Measurements from ENCODE around the gene GRPEL1.
"Not testable (repeated sequence)": the region's sequence is repeated elsewhere in the genome, so short reads cannot be mapped to it uniquely, and the experiment has no call there.

The GRPEL1 gene

DNA sequence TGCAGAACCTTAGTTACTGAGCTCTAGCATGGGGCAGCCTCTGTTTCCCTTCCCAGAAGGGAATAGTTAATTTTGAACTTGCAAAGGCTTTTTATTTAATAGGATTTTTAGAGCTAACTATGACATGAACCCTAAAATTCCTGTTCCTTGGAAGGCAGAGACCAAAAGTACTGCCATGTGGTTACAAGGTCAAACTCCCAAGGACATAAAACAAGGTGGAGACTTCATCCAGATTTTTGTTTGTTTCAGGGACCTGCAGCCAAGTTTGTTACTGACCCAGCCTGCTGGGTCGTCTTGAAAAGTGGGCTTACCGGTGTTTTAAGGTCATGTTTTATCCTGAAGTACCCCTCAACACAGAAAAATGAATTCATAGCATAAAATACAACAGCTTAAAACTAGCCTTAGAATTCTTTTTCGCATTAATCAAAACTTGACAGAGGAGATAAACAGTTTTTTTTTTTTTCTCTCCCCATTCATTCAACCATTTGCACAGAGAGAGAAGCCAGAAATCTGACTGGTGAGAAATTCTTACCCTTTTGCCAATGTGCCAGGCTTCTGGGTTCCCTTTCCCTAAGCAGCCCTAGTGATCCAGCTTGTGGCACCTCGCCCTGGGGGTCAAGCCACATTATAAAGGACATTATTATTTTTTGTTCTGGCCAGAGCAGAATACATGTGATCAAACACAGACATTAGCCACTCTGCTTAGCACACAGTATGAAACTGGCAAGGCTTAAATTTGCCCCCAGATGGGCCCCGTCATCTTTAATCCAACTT, 21.5 kb upstream of the GRPEL1 start:
- DNase-seq = no peak

DNA sequence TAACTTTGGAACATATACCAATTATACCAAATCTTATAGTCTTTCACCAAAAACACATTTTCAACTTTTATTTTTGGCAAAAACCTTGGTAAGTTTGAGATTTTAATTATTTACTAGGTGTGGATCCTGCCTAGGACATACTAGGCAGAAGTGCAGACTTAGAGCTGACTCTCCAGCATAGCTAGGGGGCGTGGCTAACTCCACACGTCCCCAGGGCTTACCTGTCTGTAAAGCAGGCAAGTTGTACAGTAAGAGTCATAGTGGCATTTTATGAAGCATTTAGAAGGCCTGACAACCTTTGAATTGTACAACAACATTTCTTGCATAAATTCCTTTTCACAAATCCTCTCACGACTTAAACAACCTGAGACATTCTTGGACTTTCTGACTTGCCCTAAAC, 19.2 kb upstream of the GRPEL1 start:
- no peak for DNase-seq

DNA sequence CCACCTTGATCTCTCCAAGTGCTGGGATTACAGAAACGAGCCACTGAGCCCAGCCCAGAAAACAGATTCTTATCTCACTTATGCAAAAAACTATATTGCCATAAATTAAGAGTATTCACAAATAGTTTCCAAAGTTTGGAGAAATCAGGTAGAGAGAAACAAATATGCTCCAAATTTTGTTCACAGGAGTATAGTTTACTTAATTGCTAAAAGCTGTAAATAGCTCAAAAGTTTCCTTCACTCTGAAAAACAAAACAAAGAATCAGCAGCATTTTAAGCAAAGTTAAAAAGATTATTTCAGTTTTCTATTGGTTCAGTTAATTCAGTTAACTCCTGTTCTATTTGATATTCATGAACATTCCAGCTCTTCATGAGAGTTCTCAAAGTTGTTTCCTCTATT, 18.5 kb upstream of the GRPEL1 start:
- no peak for DNase-seq

DNA sequence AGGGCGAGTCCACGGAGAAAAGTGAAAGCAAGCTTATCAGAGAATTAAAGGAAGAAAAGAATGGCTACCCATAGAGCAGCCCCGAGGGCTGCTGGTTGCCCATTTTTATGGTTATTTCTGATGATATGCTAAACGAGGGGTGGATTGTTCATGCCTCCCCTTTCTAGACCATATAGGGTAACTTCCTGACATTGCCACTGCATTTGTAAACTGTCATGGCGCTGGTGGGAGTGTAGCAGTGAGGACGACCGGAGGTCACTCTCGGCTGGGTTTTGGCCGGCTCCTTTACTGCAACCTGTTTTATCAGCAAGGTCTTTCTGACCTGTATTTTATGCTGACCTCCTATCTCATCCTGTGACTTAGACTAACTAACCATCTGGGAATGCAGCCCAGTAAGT, 16.7 kb upstream of the GRPEL1 start:
- not testable (repeated sequence) for DNase-seq

DNA sequence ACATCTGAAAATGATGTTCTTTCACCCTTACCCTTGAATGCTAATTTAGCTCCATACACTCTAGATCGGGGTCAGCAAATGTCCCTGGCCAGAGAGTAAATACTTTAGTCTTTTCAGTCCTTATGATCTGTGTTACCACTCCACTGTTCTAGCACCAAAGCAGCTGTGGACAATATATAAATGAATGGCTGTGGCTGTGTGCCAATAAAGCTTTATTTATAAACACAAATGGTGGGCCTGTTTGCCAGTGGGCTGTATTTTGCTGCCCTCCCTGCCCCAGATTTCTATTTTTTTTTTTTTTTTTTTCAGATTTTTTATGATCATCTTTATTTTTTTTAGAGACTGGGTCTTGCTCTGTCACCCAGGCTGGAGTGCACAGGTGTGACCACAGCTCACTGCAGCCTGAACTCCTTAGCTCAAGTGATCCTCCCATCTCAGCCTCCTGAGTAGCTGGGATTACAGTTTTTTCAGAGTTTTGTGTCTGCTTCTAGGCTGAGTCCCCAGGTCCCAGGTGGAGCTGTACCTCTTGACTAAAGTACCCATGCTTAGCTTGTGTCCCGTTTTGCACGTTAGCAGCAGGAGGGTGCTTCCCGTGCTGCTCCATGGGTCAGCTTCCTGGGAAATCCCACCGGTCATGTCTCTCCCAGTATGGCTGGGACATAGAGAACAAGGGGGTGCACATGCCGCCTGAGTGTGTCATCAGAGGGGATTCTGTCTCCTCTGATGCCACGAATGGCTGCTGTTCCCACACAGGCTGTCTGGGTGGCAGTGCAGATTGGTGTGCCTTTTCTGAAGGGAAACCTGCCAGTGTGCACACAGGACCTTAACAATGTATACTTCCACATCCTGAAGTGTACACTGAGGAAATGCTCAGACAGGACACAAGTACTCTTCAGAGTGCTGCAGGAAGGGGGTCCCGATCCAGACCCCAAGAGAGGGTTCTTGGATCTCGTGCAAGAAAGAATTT, 16.0 kb upstream of the GRPEL1 start:
- DNase-seq = no peak

DNA sequence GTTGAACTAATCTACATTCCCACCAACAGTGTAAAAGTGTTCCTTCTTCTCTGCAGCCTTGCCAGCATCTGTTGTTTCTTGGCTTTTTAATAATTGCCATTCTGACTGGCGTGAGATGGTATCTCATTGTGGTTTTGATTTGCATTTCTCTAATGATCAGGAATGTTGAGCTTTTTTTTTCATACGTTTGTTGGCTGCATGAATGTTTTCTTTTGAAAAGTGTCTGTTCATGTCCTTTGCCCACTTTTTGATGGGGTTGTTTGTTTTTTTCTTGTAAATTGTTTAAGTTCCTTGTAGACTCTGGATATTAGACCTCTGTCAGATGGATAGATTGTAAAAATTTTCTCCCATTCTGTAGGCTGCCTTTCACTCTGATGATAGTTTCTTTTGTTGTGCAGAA, 12.0 kb upstream of the GRPEL1 start:
- DNase-seq = not testable (repeated sequence)

DNA sequence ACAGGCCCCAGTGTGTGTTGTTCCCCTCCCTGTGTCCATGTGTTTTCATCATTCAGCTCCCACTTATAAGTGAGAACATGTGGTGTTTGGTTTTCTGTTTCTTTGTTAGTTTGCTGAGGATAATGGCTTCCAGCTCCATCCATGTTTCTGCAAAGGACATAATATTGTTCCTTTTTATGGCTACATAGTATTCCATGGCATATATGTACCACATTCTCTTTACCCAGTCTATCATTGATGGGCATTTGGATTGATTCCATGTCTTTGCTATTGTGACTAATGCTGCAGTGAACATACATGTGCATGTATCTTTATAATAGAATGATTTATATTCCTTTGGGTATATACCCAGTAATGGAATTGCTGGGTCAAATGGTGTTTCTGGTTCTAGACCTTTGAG, 11.6 kb upstream of the GRPEL1 start:
- not testable (repeated sequence) for DNase-seq

DNA sequence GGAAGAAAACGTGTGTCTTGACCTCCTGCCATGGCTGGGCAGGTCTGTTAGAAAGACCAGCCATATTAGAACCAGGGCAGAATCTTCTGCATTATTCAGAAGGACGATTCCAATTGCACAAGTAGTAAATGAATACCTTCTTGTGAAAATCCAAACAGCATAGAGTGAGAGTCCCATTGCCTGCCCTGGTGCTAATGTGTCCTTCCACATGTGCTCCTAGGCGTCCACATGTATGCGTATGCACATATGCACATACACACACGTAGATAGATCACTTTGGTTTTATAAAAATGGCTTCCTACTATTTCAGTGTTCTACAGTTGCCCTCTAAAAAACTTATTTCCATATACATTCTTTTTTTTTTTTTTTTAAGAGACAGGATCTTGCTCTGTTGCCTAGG, 10.2 kb upstream of the GRPEL1 start:
- no peak for DNase-seq

DNA sequence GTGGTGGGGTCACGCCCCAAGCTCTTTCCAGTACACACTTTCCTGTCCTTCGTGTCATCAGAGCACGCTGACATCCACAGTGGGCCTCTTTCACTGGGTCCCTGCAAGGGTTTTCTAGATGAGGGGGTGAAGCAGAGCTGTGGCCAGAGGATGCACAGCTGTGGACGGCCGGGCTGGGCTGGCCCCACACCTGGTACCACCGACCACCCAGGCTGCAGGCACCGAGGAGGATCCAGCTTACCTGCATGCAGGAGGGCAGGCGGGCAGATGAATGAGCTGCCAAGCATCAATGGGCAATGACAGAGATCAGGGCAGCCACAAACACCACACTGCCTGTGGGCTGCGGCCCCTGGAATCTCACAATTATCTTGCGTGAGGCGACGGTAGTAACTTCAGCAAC, 9.5 kb upstream of the GRPEL1 start:
- DNase-seq = no peak

DNA sequence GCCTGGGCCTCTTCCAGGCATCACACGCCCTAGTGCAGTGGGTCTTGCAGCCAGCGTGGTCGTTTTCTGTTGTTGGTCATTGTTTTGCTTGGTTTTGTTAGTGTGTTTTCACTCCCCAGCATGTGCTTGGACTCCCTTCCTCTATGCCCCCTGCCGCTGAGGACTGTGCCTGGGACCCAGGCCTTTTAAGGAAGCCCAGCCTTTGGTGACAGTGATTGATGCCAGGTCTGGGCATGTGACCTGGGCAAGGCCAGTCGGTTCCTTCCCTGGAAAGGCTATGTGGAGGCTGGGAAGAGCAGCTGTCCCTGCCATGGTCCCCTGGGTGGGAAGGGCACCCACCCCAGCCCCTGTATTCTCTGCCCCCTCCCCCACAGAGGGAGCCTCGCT, 8.8 kb upstream of the GRPEL1 start:
- no peak for DNase-seq

DNA sequence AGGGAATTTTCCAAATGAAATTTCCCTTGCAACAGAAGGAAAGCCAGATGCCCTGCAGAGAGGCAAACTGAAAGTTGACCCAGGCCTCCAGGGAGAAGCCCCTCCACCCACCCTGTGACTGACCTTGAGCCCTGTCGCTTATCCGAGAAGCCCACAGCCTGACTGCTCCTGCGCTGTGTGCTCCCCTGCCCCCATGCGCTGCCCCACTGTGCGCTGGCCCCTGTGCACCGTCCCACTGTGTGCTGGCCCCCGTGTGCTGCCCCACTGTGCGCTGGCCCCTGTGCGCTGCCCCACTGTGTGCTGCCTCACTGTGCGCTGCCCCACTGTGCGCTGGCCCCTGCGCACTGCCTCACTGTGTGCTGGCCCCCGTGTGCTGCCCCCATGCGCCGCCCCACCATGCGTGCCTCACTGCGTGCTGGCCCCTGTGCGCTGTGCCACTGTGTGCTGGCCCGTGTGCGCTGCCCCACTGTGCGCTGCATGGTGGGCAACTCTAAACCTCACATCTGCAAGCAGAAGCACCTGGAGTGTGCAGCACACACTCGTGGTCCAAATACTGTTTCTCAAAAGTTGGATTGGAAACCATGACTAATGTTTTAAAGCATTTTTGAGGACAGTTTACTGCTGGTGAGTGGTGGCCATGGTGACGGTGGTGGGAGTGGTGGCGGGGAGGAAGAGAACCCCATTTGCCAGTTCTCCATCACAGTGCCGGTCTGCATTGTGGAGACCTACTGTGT, 8.3 kb upstream of the GRPEL1 start:
- DNase-seq = no peak

DNA sequence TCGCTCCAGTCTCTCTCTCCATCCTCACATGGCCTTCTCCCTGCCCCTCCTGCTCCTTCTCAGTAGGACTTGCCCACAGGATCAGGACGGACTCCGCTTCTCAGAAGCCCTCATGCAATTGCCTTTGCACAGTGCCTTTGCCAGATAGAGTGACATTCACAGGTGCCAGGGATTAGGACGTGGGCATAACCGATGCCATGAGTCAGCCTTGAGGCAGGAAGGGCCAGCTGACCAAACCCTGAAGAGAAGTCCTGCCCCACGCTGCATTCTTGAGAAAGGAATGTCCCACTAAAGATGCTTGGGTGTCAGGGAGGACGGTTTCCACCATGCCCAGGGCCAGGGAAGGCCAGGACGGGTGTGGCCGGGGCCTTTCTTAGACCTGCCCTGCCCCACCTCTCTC, 6.6 kb upstream of the GRPEL1 start:
- DNase-seq = no peak

DNA sequence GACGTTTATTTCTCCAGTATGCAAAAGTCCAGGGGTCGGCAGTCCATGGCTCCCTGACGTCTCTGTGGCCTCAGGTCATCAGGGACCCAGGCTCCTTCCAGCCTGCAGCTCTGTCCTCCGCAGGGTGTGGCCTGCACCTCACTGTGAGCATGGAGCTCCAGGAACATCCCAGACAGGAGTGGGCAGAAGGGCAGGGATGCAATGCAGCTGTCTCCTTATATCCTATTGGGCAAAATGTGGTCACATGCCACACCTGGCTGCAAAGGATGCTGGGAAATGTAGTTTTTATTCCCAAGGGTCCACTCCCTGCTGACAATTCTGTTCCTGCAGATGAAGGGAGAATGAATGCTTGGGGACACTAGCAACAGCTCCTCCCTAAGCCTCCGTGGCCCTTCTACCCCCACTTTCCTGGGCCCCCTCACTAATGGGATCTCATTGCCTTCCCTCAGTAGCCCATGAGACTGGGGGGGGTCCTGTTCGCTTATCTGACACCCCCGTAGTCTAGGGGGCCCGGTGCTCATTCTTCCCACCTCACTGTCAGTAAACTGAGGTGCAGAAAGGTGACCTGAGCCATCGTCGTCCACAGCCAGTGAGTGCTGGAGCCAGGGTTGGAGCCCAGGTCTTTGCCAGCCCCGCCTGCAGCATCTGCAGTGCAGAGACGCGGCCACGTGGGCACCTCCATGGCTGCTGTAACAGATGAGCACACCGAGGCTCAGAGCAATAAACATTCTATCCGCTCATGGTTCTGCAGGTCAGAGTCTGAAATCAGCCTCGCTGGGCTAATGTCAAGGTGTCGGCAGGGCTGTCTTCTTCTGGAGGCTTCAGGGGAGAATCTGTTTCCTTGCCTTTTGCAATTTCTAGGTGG, 5.9 kb upstream of the GRPEL1 start:
- DNase-seq = no peak

DNA sequence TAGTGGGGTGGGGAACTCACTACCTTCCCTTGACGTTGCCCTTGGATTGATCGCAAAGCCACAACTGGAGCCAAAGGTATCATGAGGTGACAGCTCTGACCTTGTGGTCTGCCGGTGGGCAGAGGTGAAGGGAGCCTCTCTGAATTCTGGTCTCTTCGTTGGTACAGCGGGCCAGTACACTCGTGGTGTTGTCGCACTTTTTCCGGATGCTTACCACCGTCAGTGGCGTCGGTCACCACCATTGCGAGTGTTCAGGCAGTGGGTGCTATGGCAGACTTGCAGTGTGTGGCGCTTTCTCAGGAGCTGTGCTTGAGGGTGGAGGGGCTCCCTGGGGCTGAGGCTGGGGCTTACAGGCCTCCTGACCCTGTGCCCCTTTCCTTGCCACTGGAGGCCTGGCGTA, 5.2 kb upstream of the GRPEL1 start:
- DNase-seq = no peak

DNA sequence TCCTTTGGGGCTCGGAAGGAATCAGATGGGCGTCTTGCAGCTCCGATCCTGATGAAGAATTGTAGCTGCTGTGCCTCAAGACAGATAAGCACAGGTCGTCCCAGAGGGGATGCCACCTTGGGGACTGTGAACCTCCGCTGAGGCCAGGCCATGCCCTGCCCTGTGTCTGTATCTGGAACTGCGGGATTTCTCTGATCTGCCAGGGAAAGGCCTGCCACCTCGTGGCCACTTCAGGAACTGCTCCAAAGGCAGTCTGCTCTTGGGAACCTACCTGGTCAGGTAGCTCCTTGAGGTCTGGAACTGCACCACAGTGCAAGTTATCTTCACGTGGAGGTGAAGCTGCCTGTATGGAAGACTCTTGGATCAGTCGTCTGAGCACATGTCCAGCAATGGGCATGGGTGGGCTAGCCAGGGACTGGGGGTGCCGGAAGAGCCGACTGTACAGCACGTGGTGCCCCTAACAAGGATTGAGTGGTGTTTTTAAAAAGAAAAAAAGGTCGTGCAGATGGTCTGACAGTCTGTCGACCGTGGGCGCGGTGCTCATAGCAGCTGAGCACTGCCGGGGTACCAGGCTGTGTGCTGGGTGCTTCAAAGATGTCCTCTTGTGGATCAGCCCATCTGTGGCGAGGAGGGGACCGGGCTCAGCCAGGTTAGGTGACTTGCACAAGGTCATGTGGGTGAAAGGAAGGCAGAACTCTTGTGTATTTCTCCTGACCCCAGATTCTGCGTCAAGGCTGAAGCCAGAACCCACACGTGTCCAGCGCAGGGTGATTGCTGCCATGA, 3.1 kb upstream of the GRPEL1 start:
- peak; percentile 39 for DNase-seq

DNA sequence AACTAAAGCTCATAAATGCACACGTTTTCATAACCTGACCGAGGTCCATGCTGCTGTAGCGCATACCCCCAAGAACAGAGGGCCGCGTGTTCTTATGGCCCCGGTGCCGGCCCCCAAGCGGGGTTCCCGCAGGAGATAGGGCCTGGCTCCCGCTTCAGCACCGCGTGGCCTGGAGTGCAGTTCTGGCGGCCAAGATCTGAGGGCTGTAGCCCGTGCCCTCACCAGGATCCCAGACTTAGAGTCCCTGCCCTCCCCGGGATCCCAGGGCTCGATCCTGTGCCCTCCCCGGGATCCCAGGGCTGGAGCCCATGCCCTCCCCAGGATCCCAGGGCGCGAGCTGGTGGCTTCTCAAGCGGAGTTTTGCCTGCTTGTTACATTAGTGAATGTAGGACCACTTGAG, 1.0 kb upstream of the GRPEL1 start:
- DNase-seq = no peak

DNA sequence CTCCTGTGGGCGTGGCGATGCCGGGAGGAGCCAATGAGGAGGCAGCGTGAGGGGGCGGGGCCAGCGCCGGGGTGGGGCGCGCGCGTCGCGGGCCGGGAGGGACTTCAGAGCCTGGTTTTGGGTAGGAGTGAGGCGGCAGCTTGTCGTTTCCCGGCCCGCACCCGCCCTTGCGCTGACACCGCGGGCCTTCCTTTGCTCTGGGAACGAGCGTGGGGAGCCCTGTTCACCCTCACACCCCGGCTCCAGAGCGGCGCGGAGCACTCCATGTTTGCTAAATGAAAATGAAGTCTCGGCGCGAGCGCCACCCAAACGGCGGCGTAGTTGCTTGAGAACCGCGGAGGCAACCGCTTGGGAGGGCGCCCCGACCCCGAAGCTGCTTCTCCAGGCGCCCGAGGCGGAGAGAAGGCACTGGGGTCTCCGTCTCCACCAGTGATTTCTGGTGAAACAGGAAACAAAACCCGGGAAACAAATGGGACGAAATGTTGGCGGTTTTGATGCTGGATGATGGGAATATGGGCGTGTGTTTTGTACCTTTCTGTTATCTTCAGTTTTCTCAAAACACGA, 497 bp upstream of the GRPEL1 start:
- no peak for DNase-seq

DNA sequence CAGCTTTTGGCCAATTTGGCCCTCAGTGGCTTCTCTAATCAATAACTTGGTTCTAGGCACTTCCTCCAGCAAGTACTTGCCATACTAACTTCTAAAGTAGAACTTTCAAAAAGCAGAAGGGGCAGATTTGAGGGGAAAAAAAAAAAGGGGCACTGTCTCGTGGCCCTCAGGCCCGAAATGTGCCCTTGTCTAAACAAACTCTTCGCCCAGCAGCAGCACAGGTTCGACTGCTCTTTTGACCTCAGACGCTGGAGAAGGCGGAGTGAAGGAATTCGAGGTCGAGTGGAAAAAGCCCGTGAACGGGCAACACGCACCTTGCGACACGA, 775 bp downstream of the GRPEL1 start:
- no peak for DNase-seq

DNA sequence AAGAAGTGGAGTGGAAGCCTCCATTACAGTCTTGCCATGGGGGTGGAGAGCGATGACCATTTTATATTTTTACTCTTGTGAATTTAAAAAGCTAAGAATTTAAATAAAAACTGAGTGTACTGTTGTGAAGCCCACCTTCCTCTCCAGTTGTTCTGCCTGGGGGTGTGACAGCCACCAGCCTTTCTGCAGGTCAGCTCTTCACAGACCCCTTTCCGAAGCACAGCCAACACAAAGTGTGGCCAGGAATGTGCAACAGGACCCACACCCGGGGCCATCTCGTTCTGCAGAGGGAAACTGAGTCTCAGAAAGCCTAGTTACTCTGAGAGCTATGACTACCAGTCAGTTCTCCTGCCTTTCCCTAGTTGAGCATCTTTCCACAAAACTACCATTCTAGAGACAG, 1.4 kb downstream of the GRPEL1 start:
- DNase-seq = no peak

DNA sequence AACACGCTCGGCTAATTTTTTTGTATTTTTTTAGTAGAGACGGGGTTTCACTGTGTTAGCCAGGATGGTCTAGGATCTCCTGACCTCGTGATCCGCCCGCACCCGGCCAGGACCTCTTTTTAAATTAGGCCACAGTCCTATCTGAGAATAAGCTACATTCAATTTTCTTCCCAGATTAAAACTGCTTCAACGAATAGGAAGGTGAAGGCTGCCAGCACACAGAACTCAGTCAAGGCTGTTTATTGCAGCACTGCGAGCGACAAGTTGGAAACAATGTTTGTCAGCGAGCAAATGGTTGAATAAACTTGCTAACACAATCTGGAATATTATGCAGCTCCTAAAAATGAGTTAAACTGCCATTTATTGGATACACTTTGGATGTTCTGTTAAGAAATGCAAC, 1.9 kb downstream of the GRPEL1 start:
- DNase-seq = no peak

DNA sequence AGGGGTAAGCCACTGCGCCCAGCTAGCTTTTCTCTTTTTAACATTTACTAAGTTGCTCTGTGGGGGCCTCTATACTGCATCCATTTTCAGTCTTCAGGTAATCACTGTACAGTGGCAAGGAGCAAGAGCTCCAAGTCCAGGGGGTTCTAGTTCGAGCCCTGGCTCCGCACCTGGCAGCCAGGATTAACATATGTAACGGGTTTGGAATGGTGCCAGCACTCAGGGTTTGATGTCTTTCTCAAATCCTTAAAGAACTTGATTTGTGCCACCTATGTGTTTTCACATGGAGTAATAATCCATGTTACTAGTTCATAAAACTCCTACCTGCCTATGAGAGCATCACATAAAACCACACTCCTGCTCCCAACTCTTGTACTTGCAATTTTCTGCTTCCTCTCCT, 4.5 kb downstream of the GRPEL1 start:
- DNase-seq = no peak

DNA sequence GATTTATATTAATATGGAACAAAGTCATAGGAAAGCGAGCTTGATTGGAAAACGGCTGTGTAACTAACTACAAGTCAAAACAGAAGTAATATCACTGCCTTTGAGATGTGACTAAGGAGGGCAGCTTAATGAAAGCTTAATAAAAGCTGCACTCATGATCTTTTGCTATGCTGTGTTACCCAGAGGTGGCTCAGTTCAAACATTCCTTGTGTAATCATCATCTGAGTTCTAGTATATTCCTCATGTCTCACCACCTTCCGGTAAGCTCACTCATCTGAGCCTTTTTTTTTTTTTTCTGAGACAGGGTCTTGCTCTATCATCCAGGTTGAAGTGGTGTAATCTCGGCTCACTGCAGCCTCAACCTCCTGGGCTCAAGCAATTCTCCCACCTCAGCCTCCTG, 5.0 kb downstream of the GRPEL1 start:
- no peak for DNase-seq
